MCF 10A (cell line): ENCODE results near the gene BMP2K. TPM values are rescaled to one million over a fixed set of nuclear protein-coding genes. Genes with fewer than 3 reads are reported as not detected.

ENCODE experiments used
- BruUV-seq: library from RNA; stranded (reverse); fragments of 400-500 nt; replicated peaks from 2 replicates; lab custom pipeline; 2021; lab: Mats Ljungman, UMichigan
- CTCF ChIA-PET: fragments of 300-600 bp; sonication (Branson Sonifier 250); formaldehyde crosslinking; extraction: SDS; loops from one replicate; lab custom pipeline; 2021; ENCODE audit warnings: antibody characterized with exemption, inconsistent platforms; lab: Yijun Ruan, JAX
- POLR2A ChIA-PET: fragments of 300-600, 350-650 bp; sonication (Branson Sonifier 250); formaldehyde crosslinking; extraction: SDS; loops from one replicate; lab custom pipeline; 2020; ENCODE audit warnings: antibody characterized with exemption, inconsistent platforms; lab: Yijun Ruan, JAX
- DNase-seq: peaks from one replicate; pipeline ENCODE4 v3.0.0-alpha.2; 2018; ENCODE audit not compliant: unreplicated experiment
- H3K27ac Mint-ChIP-seq: one replicate; pipeline ENCODE4 v1.8.0; 2022; ENCODE audit warnings: mild to moderate bottlenecking, low read depth, mixed read lengths; ENCODE audit not compliant: unreplicated experiment
- H3K27me3 Mint-ChIP-seq: one replicate; pipeline ENCODE4 v1.8.0; 2022; ENCODE audit warnings: mixed read lengths; ENCODE audit not compliant: insufficient read depth, unreplicated experiment
- H3K36me3 Mint-ChIP-seq: one replicate; pipeline ENCODE4 v1.8.0; 2022; ENCODE audit warnings: mild to moderate bottlenecking, moderate library complexity, mixed read lengths; ENCODE audit not compliant: insufficient read depth, unreplicated experiment
- H3K4me1 Mint-ChIP-seq: one replicate; pipeline ENCODE4 v1.8.0; 2022; ENCODE audit warnings: mixed read lengths; ENCODE audit not compliant: insufficient read depth, unreplicated experiment
- H3K4me3 Mint-ChIP-seq: one replicate; pipeline ENCODE4 v1.8.0; 2022; ENCODE audit warnings: mild to moderate bottlenecking, moderate library complexity, mixed read lengths; ENCODE audit not compliant: unreplicated experiment
- H3K9me3 Mint-ChIP-seq: one replicate; pipeline ENCODE4 v1.8.0; 2022; ENCODE audit warnings: mixed read lengths; ENCODE audit not compliant: unreplicated experiment
- CTCF ChIP-seq: fragments of 200-600 bp; IDR thresholded peaks from one replicate; pipeline ENCODE4 v1.8.0; 2022; ENCODE audit warnings: antibody characterized with exemption, mild to moderate bottlenecking; ENCODE audit not compliant: unreplicated experiment
- intact Hi-C: fragments of 100-400 bp; cut with micrococcal nuclease; formaldehyde crosslinking; loops from 2 replicates; pipeline ENCODE4 v1.14.1; 2022
- total RNA-seq: library from RNA; stranded (reverse); gene quantifications from 2 replicates; pipeline ENCODE4 v1.2.3, GENCODE V29; 2022

BMP2K gene
- total RNA-seq, 1 experiment from 2014 or later: 47.3 TPM

- no peak overlapping the region for H3K4me3 Mint-ChIP-seq
- CTCF ChIA-PET: no interaction called here
- DNase-seq: no peak
- no peak overlapping the region for H3K27ac Mint-ChIP-seq
- TF ChIP-seq CTCF: no peak
- no peaks in the 10 kb centered on the region for H3K4me1 Mint-ChIP-seq
- POLR2A ChIA-PET: interaction anchor here (1.0 kb wide), 1 partner anchor 17 kb away, joined by 3 read pairs; no protein-coding TSS in a partner anchor
- H3K36me3 Mint-ChIP-seq: peaks cover 25% of the 10 kb centered on the region
- intact Hi-C loops: no loop called here
- no peaks in the 10 kb centered on the region for H3K27me3 Mint-ChIP-seq
- BruUV-seq: no TSS peak
- no peaks in the 10 kb centered on the region for H3K9me3 Mint-ChIP-seq
Measured at GRCh38 chr4:78889955-78890354, 113.8 kb downstream of the BMP2K start.

- Mint-ChIP-seq H3K27ac (no peak overlapping the region), H3K27me3 (no peaks in the 10 kb centered on the region), H3K4me1 (no peaks in the 10 kb centered on the region), H3K9me3 (no peaks in the 10 kb centered on the region), H3K36me3 (peaks cover 35% of the 10 kb centered on the region), H3K4me3 (no peak overlapping the region)
- BruUV-seq: no TSS peak
- POLR2A ChIA-PET: no interaction called here
- CTCF ChIA-PET: no interaction called here
- intact Hi-C loops: no loop called here
- no peak for DNase-seq
- TF ChIP-seq CTCF: no peak
Measured at GRCh38 chr4:78899302-78899701, 123.2 kb downstream of the BMP2K start.

- ChIA-PET POLR2A (no interaction called here), CTCF (no interaction called here)
- no peak for DNase-seq
- Mint-ChIP-seq H3K27me3 (no peaks in the 10 kb centered on the region), H3K27ac (no peak overlapping the region), H3K4me3 (no peak overlapping the region), H3K4me1 (no peaks in the 10 kb centered on the region), H3K36me3 (peaks cover 20% of the 10 kb centered on the region), H3K9me3 (no peaks in the 10 kb centered on the region)
- no peak for TF ChIP-seq CTCF
- intact Hi-C loops: no loop called here
- BruUV-seq: no TSS peak
Measured at GRCh38 chr4:78901882-78902281, 125.7 kb downstream of the BMP2K start.

- BruUV-seq: no TSS peak
- Mint-ChIP-seq H3K4me3 (no peak overlapping the region), H3K4me1 (no peaks in the 10 kb centered on the region), H3K9me3 (no peaks in the 10 kb centered on the region), H3K27ac (no peak overlapping the region), H3K36me3 (peaks cover 20% of the 10 kb centered on the region), H3K27me3 (no peaks in the 10 kb centered on the region)
- CTCF ChIA-PET: no interaction called here
- POLR2A ChIA-PET: no interaction called here
- no peak for TF ChIP-seq CTCF
- intact Hi-C loops: no loop called here
- DNase-seq: no peak
Measured at GRCh38 chr4:78902298-78902697, 126.1 kb downstream of the BMP2K start.
